M059J (cell line): ENCODE measurements around the gene ECM1. TPM values are rescaled to one million over a fixed set of nuclear protein-coding genes. Genes with fewer than 3 reads are reported as not detected.

Experiments used
- DNase-seq: peaks from one replicate; pipeline ENCODE4 v3.0.0-alpha.2; 2012; ENCODE audit warnings: low read depth
- total RNA-seq: library from RNA; depleted of rRNA; stranded (reverse); fragments of >200 nt; shearing (Covaris generic); gene quantifications from 2 replicates; pipeline ENCODE4 v1.2.3, GENCODE V29; 2014; rRNA removed

The ECM1 gene
- total RNA-seq: 50.2 and 55.8 TPM in 2 replicates

- peak; percentile 87 for DNase-seq
These were observed at the start of gene ECM1 for GRCh38 chr1:150507912-150508864. TSS of gene ECM1 (plus strand) at chr1:150508109. CDS start at chr1:150508210, 101 bp downstream.

GRCh38 chr1:150464422-150464826 is 43.5 kb upstream of the ECM1 start:
- peak; percentile 45 for DNase-seq

- no peak for DNase-seq
These were observed 40.9 kb upstream of the ECM1 start for GRCh38 chr1:150466964-150467363.

- no peak for DNase-seq
These were observed 38.6 kb upstream of the ECM1 start for GRCh38 chr1:150469291-150469690.

GRCh38 chr1:150472601-150473200 is 35.2 kb upstream of the ECM1 start:
- DNase-seq: no peak

GRCh38 chr1:150473659-150474058 is 34.2 kb upstream of the ECM1 start:
- DNase-seq: no peak

- no peak for DNase-seq
These were observed 33.0 kb upstream of the ECM1 start for GRCh38 chr1:150474869-150475268.

- DNase-seq: no peak
These were observed 31.2 kb upstream of the ECM1 start for GRCh38 chr1:150476754-150477153.

- no peak for DNase-seq
These were observed 30.6 kb upstream of the ECM1 start for GRCh38 chr1:150477320-150477719.

- no peak for DNase-seq
These were observed 30.2 kb upstream of the ECM1 start for GRCh38 chr1:150477733-150478132.

- DNase-seq: no peak
These were observed 28.5 kb upstream of the ECM1 start for GRCh38 chr1:150479370-150479769.

GRCh38 chr1:150479927-150480352 is 28.0 kb upstream of the ECM1 start:
- no peak for DNase-seq

- DNase-seq: peak; percentile 43
These were observed 23.5 kb upstream of the ECM1 start for GRCh38 chr1:150484431-150484830.

GRCh38 chr1:150484861-150485260 is 23.0 kb upstream of the ECM1 start:
- DNase-seq: peak; percentile 67

GRCh38 chr1:150486966-150487762 is 20.7 kb upstream of the ECM1 start, which contains the start of gene TARS2:
TSS of gene TARS2 (plus strand) at chr1:150487419. CDS start at chr1:150487451, 32 bp downstream.
- DNase-seq: peak; percentile 98

GRCh38 chr1:150487763-150488115 is 20.2 kb upstream of the ECM1 start:
- no peak for DNase-seq

GRCh38 chr1:150493175-150493574 is 14.7 kb upstream of the ECM1 start:
- no peak for DNase-seq

GRCh38 chr1:150498342-150498741 is 9.6 kb upstream of the ECM1 start:
- DNase-seq: no peak

GRCh38 chr1:150505431-150505830 is 2.5 kb upstream of the ECM1 start:
- no peak for DNase-seq

GRCh38 chr1:150508982-150509381 is 1.1 kb downstream of the ECM1 start:
- no peak for DNase-seq

- no peak for DNase-seq
These were observed 3.6 kb downstream of the ECM1 start for GRCh38 chr1:150511551-150511950.
